ENCODE results near the gene AFAP1L1. TPM values are rescaled to one million over a fixed set of nuclear protein-coding genes. Genes with fewer than 3 reads are reported as not detected.

The AFAP1L1 gene
- total RNA-seq, 1 donor from 2014 or later = not detected

- ChIA-PET POLR2A (no interaction called here), CTCF (interaction anchor here (0.9 to 3.0 kb wide), 6 partner anchors 10 to 184 kb away, joined by 3 to 18 read pairs (median 4); no protein-coding TSS in a partner anchor)
- Mint-ChIP-seq H3K36me3 (ENCODE audit: low read depth) (no peaks in the 10 kb centered on the region), H3K27me3 (peaks cover 11% of the 10 kb centered on the region), H3K27ac (no peak overlapping the region), H3K9me3 (no peaks in the 10 kb centered on the region), H3K4me3 (no peak overlapping the region), H3K4me1 (peaks cover 4% of the 10 kb centered on the region)
- TF ChIP-seq CTCF (IDR thresholded peaks at IDR 0.05) = no peak
- intact Hi-C loops (cut with micrococcal nuclease) = loop anchor here (1.0 to 5.0 kb wide), 3 partner anchors 45 to 236 kb away; no protein-coding TSS in a partner anchor
- ATAC-seq (ENCODE audit: low read depth) = no peak
- no peak for DNase-seq
Measured at GRCh38 chr5:149382517-149383220, 111.0 kb downstream of the AFAP1L1 start.

GRCh38 chr5:149383399-149383798 is 111.7 kb downstream of the AFAP1L1 start:
- peaks cover 4% of the 10 kb centered on the region for H3K4me1 Mint-ChIP-seq
- DNase-seq (no peak), ATAC-seq (ENCODE audit: low read depth) (no peak)
- peaks cover 11% of the 10 kb centered on the region for H3K27me3 Mint-ChIP-seq
- intact Hi-C loops (cut with micrococcal nuclease) = loop anchor here (2.0 to 5.0 kb wide), 2 partner anchors 44 to 235 kb away; no protein-coding TSS in a partner anchor
- ChIA-PET POLR2A (no interaction called here), CTCF (interaction anchor here (1.2 to 3.0 kb wide), 3 partner anchors 180 to 183 kb away, joined by 3 to 18 read pairs (median 3); no protein-coding TSS in a partner anchor)
- no peak overlapping the region for H3K27ac Mint-ChIP-seq
- H3K4me3 Mint-ChIP-seq = no peak overlapping the region
- no peaks in the 10 kb centered on the region for H3K9me3 Mint-ChIP-seq
- no peaks in the 10 kb centered on the region for H3K36me3 Mint-ChIP-seq (ENCODE audit: low read depth)
- no peak for TF ChIP-seq CTCF (IDR thresholded peaks at IDR 0.05)

- Mint-ChIP-seq H3K27ac (no peak overlapping the region), H3K4me1 (peaks cover 4% of the 10 kb centered on the region), H3K27me3 (peaks cover 6% of the 10 kb centered on the region), H3K36me3 (ENCODE audit: low read depth) (no peaks in the 10 kb centered on the region), H3K4me3 (no peak overlapping the region), H3K9me3 (no peaks in the 10 kb centered on the region)
- ChIA-PET POLR2A (no interaction called here), CTCF (interaction anchor here (1.0 to 1.7 kb wide), 3 partner anchors 17 to 179 kb away, joined by 3 to 8 read pairs (median 3); no protein-coding TSS in a partner anchor)
- DNase-seq (no peak), ATAC-seq (ENCODE audit: low read depth) (no peak)
- intact Hi-C loops (cut with micrococcal nuclease) = no loop called here
- TF ChIP-seq CTCF (IDR thresholded peaks at IDR 0.05) = no peak
Measured at GRCh38 chr5:149386166-149386565, 114.5 kb downstream of the AFAP1L1 start.

GRCh38 chr5:149387081-149387631 is 115.5 kb downstream of the AFAP1L1 start:
- DNase-seq = no peak
- no peak for TF ChIP-seq CTCF (IDR thresholded peaks at IDR 0.05)
- ChIA-PET POLR2A (no interaction called here), CTCF (interaction anchor here (1.5 to 1.7 kb wide), 2 partner anchors 18 to 178 kb away, joined by 3 to 8 read pairs; no protein-coding TSS in a partner anchor)
- no peaks in the 10 kb centered on the region for H3K36me3 Mint-ChIP-seq (ENCODE audit: low read depth)
- no peaks in the 10 kb centered on the region for H3K4me1 Mint-ChIP-seq
- intact Hi-C loops (cut with micrococcal nuclease) = loop anchor here (1.0 kb wide), 1 partner anchor 231 kb away; no protein-coding TSS in a partner anchor
- H3K27me3 Mint-ChIP-seq = peaks cover 3% of the 10 kb centered on the region
- H3K27ac Mint-ChIP-seq = no peak overlapping the region
- no peaks in the 10 kb centered on the region for H3K9me3 Mint-ChIP-seq
- no peak for ATAC-seq (ENCODE audit: low read depth)
- no peak overlapping the region for H3K4me3 Mint-ChIP-seq

- ATAC-seq (ENCODE audit: low read depth) = no peak
- Mint-ChIP-seq H3K4me1 (no peaks in the 10 kb centered on the region), H3K36me3 (ENCODE audit: low read depth) (no peaks in the 10 kb centered on the region), H3K27me3 (peaks cover 3% of the 10 kb centered on the region), H3K9me3 (no peaks in the 10 kb centered on the region), H3K27ac (no peak overlapping the region), H3K4me3 (no peak overlapping the region)
- DNase-seq = no peak
- ChIA-PET CTCF (no interaction called here), POLR2A (no interaction called here)
- TF ChIP-seq CTCF (IDR thresholded peaks at IDR 0.05) = no peak
- intact Hi-C loops (cut with micrococcal nuclease) = loop anchor here (1.0 kb wide), 1 partner anchor 230 kb away; no protein-coding TSS in a partner anchor
Measured at GRCh38 chr5:149387982-149388381, 116.3 kb downstream of the AFAP1L1 start.
